ENCODE measurements around the gene THBS2. TPM values are rescaled to one million over a fixed set of nuclear protein-coding genes. Genes with fewer than 3 reads are reported as not detected.
"Not testable (repeated sequence)": the region's sequence is repeated elsewhere in the genome, so short reads cannot be mapped to it uniquely, and the experiment has no call there.

Gene THBS2
- total RNA-seq, 1 donor from 2014 or later, result 0.13 TPM

DNA sequence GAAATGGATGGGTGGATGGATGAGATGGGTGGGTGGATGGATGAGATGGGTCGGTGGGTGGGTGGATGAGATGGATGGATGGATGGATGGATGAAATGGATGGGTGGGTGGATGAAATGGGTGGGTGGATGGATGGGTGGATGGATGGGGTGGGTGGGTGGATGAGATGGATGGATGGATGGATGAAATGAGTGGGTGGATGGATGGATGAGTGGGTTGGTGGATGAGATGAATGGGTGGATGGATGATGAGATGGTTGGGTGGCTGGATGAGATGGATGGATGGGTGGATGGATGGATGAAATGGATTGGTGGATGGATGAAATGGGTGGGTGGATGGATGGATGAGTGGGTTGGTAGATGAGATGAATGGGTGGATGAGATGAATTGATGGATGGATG is 35.7 kb downstream of the THBS2 start:
- no peak overlapping the region for H3K4me3 Mint-ChIP-seq

DNA sequence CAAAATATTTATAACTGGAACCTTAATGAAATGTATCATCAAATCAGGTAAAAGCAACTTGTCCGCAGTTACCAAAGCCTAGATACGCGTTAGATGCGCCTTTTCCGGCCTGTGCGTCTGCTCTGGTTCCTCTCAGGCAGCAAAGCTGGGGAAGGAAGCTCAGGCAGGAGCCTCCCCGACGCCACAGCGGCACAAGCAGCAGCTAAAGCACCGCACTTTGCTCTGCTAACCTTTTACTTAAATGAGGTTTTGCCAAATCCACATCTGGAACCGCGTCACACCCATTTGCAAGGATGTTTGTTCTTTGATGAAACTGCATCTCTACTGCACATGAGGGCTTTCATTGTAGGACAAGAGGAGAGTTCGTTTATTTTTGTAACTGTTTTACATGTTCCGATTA is 36.8 kb downstream of the THBS2 start:
- H3K9me3 Mint-ChIP-seq, result peaks cover 5% of the 10 kb centered on the region
- peaks cover 3% of the 10 kb centered on the region for H3K27me3 Mint-ChIP-seq (ENCODE audit: insufficient read depth, low read depth)
- H4K20me1 ChIP-seq (ENCODE audit: low read depth), result no peaks in the 10 kb centered on the region
- H3K4me3 ChIP-seq, result no peak overlapping the region
- TF ChIP-seq, protein P1, sequence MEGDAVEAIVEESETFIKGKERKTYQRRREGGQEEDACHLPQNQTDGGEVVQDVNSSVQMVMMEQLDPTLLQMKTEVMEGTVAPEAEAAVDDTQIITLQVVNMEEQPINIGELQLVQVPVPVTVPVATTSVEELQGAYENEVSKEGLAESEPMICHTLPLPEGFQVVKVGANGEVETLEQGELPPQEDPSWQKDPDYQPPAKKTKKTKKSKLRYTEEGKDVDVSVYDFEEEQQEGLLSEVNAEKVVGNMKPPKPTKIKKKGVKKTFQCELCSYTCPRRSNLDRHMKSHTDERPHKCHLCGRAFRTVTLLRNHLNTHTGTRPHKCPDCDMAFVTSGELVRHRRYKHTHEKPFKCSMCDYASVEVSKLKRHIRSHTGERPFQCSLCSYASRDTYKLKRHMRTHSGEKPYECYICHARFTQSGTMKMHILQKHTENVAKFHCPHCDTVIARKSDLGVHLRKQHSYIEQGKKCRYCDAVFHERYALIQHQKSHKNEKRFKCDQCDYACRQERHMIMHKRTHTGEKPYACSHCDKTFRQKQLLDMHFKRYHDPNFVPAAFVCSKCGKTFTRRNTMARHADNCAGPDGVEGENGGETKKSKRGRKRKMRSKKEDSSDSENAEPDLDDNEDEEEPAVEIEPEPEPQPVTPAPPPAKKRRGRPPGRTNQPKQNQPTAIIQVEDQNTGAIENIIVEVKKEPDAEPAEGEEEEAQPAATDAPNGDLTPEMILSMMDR (IDR thresholded peaks at IDR 0.05), result no peak
- TF ChIP-seq EZH2phosphoT487 (IDR thresholded peaks at IDR 0.05), result no peak
- no peak for TF ChIP-seq EZH2 (IDR thresholded peaks at IDR 0.05)
- H3F3A ChIP-seq (ENCODE audit: low read depth), result no peaks in the 10 kb centered on the region
- no peaks in the 10 kb centered on the region for H3K79me2 ChIP-seq (ENCODE audit: low read depth)
- DNase-seq (ENCODE audit: low spot score), result no peak
- no peak overlapping the region for H3K27ac Mint-ChIP-seq
- H3K27ac ChIP-seq, result no peak overlapping the region
- H2AFZ ChIP-seq (replicated peaks), result no peak overlapping the region
- no peak overlapping the region for H3K4me3 Mint-ChIP-seq
- no peaks in the 10 kb centered on the region for H3K36me3 ChIP-seq
- peaks cover 5% of the 10 kb centered on the region for H3K4me1 ChIP-seq
- peaks cover 17% of the 10 kb centered on the region for H3K36me3 Mint-ChIP-seq
- H3K9ac ChIP-seq, result no peak overlapping the region
- peaks cover 18% of the 10 kb centered on the region for H3K4me1 Mint-ChIP-seq
- no peaks in the 10 kb centered on the region for H3K27me3 ChIP-seq
- H3K9me3 ChIP-seq (ENCODE audit: low read depth), result no peaks in the 10 kb centered on the region
- H3K4me2 ChIP-seq, result no peak overlapping the region

More for the DNA sequence above, 35.7 kb downstream of the THBS2 start:
- H3K27me3 ChIP-seq, result no peaks in the 10 kb centered on the region
- no peak overlapping the region for H3K4me3 ChIP-seq
- H3K36me3 ChIP-seq, result no peaks in the 10 kb centered on the region
- no peak overlapping the region for H3K27ac ChIP-seq
- Mint-ChIP-seq H3K9me3 (peaks cover 5% of the 10 kb centered on the region), H3K27me3 (ENCODE audit: insufficient read depth, low read depth) (peaks cover 3% of the 10 kb centered on the region), H3K36me3 (peaks cover 17% of the 10 kb centered on the region), H3K27ac (no peak overlapping the region), H3K4me1 (peaks cover 15% of the 10 kb centered on the region)
- no peak for DNase-seq (ENCODE audit: low spot score)
- H2AFZ ChIP-seq (replicated peaks), result no peak overlapping the region
- no peaks in the 10 kb centered on the region for H4K20me1 ChIP-seq (ENCODE audit: low read depth)
- H3K4me1 ChIP-seq, result no peaks in the 10 kb centered on the region
- H3F3A ChIP-seq (ENCODE audit: low read depth), result no peaks in the 10 kb centered on the region
- no peak overlapping the region for H3K9ac ChIP-seq
- TF ChIP-seq EZH2phosphoT487 (IDR thresholded peaks at IDR 0.05), result no peak
- no peak for TF ChIP-seq EZH2 (IDR thresholded peaks at IDR 0.05)
- TF ChIP-seq, protein P1 (IDR thresholded peaks at IDR 0.05), result no peak
- no peaks in the 10 kb centered on the region for H3K9me3 ChIP-seq (ENCODE audit: low read depth)
- H3K4me2 ChIP-seq, result no peak overlapping the region
- no peaks in the 10 kb centered on the region for H3K79me2 ChIP-seq (ENCODE audit: low read depth)

DNA sequence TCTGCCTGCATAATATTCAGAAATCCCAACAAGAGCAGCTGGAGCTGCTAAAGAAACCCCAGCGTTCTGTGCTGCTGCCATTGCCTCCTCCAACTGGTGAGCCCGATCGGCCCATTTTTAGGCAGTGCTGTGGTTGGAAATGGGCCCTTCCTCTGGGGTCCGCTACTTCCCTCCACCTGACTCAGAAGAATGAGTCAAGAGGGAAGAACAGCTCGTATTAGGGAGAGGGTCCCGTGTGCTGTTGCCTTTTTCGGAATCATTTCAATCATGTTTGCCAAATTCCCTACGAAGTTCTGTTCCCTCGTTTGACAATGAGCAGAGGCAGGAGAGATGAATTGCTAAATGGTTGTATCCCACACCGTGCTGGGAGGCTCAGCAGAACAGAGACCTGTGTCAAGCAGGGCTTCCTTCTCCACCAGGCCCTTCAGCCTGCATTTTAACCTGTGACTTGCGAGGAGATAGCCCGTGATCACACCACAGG is 38.4 kb downstream of the THBS2 start:
- H3K27me3 Mint-ChIP-seq (ENCODE audit: insufficient read depth, low read depth), result peaks cover 3% of the 10 kb centered on the region
- Histone ChIP-seq H3K36me3 (no peaks in the 10 kb centered on the region), H3K9me3 (ENCODE audit: low read depth) (no peaks in the 10 kb centered on the region), H3K4me1 (peaks cover 5% of the 10 kb centered on the region), H3K27me3 (no peaks in the 10 kb centered on the region), H4K20me1 (ENCODE audit: low read depth) (no peaks in the 10 kb centered on the region), H3K4me3 (no peak overlapping the region), H3K9ac (no peak overlapping the region), H3F3A (ENCODE audit: low read depth) (no peaks in the 10 kb centered on the region), H3K79me2 (ENCODE audit: low read depth) (no peaks in the 10 kb centered on the region), H2AFZ (replicated peaks) (peak overlapping the region; percentile 85), H3K27ac (no peak overlapping the region), H3K4me2 (no peak overlapping the region)
- no peak overlapping the region for H3K4me3 Mint-ChIP-seq
- DNase-seq (ENCODE audit: low spot score), result no peak
- H3K36me3 Mint-ChIP-seq, result peaks cover 14% of the 10 kb centered on the region
- TF ChIP-seq, protein P1 (IDR thresholded peaks at IDR 0.05), result no peak
- no peak for TF ChIP-seq EZH2phosphoT487 (IDR thresholded peaks at IDR 0.05)
- no peak for TF ChIP-seq EZH2 (IDR thresholded peaks at IDR 0.05)
- H3K27ac Mint-ChIP-seq, result peak overlapping the region; percentile 68
- peaks cover 5% of the 10 kb centered on the region for H3K9me3 Mint-ChIP-seq
- peaks cover 18% of the 10 kb centered on the region for H3K4me1 Mint-ChIP-seq

DNA sequence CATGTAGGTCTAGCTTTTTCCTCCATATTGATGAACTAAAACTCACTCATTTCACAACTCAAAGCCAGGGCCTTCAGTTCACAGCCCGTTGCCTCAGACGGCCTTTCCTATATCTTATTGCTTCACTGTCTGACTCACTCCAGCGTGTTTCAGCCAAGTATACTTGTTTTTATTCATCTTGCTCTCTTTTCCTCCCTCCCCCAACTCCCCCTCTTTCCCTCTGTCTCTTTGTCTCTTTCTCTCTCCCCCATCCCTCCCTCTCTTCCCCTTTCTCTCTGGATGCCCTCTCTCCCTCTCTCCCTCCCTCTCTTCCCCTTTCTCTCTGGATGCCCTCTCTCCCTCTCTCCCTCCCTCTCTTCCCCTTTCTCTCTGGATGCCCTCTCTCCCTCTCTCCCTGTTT is 38.9 kb downstream of the THBS2 start:
- Mint-ChIP-seq H3K27ac (peak overlapping the region; percentile 70), H3K4me1 (peaks cover 18% of the 10 kb centered on the region), H3K36me3 (peaks cover 14% of the 10 kb centered on the region)
- H3K27me3 ChIP-seq; H3K79me2 ChIP-seq (ENCODE audit: low read depth); H4K20me1 ChIP-seq (ENCODE audit: low read depth); H3K4me1 ChIP-seq; H3K9me3 Mint-ChIP-seq; H3K4me2 ChIP-seq; H3K36me3 ChIP-seq; H3K9me3 ChIP-seq (ENCODE audit: low read depth); H3K27ac ChIP-seq; H3K4me3 ChIP-seq; H3K4me3 Mint-ChIP-seq; H3K9ac ChIP-seq; H3K27me3 Mint-ChIP-seq (ENCODE audit: insufficient read depth, low read depth); DNase-seq (ENCODE audit: low spot score); H3F3A ChIP-seq (ENCODE audit: low read depth): not testable (repeated sequence)
- peak overlapping the region; percentile 85 for H2AFZ ChIP-seq (replicated peaks)
